HCT116 (cell line): ENCODE data around the gene CTSH.

Experiments used
- EZH2phosphoT487 ChIP-seq: fragments of 200-600 bp; IDR thresholded peaks from 2 replicates; pipeline ENCODE4 v1.6.1; 2018; ENCODE audit warnings: antibody characterized with exemption, borderline replicate concordance
- ZNF274 ChIP-seq: fragments of 200-500 bp; sonication (Bioruptor generic); IDR thresholded peaks from 2 replicates; pipeline ENCODE4 v1.6.1; 2014; ENCODE audit warnings: mild to moderate bottlenecking, low read depth, low read length, inconsistent platforms
- TF ChIP-seq, protein P1 (sequence below): IDR thresholded peaks from 2 replicates; pipeline ENCODE4 v1.6.1; 2012

DNA sequence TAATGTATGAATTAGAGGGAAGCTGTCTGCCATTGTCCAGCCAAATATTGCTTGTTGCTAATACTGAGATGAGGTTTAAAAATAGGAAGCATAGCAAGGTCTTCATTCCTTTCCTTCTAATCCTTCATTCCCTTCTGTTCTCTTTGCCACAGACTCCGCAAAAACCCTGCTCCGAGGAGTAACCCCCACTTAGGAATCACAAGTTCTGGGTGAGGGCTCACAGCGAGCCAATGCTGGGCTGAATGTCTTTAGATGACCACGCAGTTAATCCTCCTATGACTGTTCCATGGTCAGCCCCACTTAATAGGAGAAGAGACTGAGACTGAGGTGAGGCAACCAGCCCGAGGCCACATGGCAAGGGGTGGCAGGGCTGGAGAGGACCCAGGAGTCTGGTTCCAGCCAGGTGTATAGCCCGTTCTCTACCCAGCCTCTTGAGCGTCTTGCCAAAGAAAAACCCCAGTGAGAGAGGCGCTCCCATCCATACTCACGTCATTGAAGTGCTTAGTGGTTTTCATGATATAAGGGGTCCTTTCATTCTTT, 44.9 kb upstream of the CTSH start:
- TF ChIP-seq ZNF274 (no peak), EZH2phosphoT487 (no peak)
- TF ChIP-seq, protein P1, sequence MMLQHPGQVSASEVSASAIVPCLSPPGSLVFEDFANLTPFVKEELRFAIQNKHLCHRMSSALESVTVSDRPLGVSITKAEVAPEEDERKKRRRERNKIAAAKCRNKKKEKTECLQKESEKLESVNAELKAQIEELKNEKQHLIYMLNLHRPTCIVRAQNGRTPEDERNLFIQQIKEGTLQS, result no peak
